Keratinocyte (primary cell): ENCODE results near the gene RPL27A. TPM values are rescaled to one million over a fixed set of nuclear protein-coding genes. Genes with fewer than 3 reads are reported as not detected.

Experiments
- DNase-seq: peaks from one replicate; pipeline ENCODE4 v3.0.0-alpha.2; 2011; ENCODE audit warnings: low read depth, missing footprints, low spot score
- FAIRE-seq: peaks from 2 replicates; lab custom pipeline; 2011; peaks lifted over from hg19 to GRCh38; lab: Jason Lieb, UNC
- H2AFZ ChIP-seq: 2 replicates; pipeline ENCODE4 v1.6.0; 2012; ENCODE audit warnings: low read length, control low read depth, inconsistent platforms; ENCODE audit not compliant: control insufficient read depth
- H3K27ac ChIP-seq: 2 replicates; pipeline ENCODE4 v1.5.1; 2011; ENCODE audit warnings: low read length; ENCODE audit not compliant: control insufficient read depth, insufficient read depth
- H3K27me3 ChIP-seq: 3 replicates; pipeline ENCODE4 v1.6.0; 2011; ENCODE audit warnings: low read length; ENCODE audit not compliant: control insufficient read depth, insufficient read depth; ENCODE audit errors: extremely low read depth
- H3K36me3 ChIP-seq, 2 experiments: 2 replicates in 1 of 2; 3 replicates in 1 of 2; pipeline ENCODE4 v1.5.1; 2011; ENCODE audit warnings: low read length in 2 of 2, mild to moderate bottlenecking in 1 of 2; ENCODE audit not compliant: control insufficient read depth in 2 of 2, insufficient read depth in 2 of 2; ENCODE audit errors: extremely low read depth in 1 of 2
- H3K4me1 ChIP-seq: 3 replicates; pipeline ENCODE4 v1.5.1; 2011; ENCODE audit warnings: low read length; ENCODE audit not compliant: control insufficient read depth, insufficient read depth; ENCODE audit errors: extremely low read depth
- H3K4me2 ChIP-seq: 3 replicates; pipeline ENCODE4 v1.6.0; 2011; ENCODE audit warnings: low read depth, low read length; ENCODE audit not compliant: control insufficient read depth, insufficient read depth; ENCODE audit errors: extremely low read depth
- H3K4me3 ChIP-seq, 3 experiments: fragments of 200-600 bp in 1 of 3; sonication (generic) in 1 of 3; 2 replicates in 2 of 3; 3 replicates in 1 of 3; pipeline ENCODE4 v1.5.1; 2011 to 2016; ENCODE audit warnings: low read length in 3 of 3, mild to moderate bottlenecking in 3 of 3, control low read depth in 2 of 3, inconsistent platforms in 1 of 3, low read depth in 1 of 3, mixed read lengths in 1 of 3, mixed run types in 1 of 3, moderate library complexity in 1 of 3; ENCODE audit not compliant: control insufficient read depth in 2 of 3, insufficient read depth in 2 of 3; ENCODE audit errors: extremely low read depth in 1 of 3
- H3K79me2 ChIP-seq: 2 replicates; pipeline ENCODE4 v1.6.0; 2012; ENCODE audit warnings: low read length; ENCODE audit not compliant: control insufficient read depth, insufficient read depth
- H3K9ac ChIP-seq: 3 replicates; pipeline ENCODE4 v1.6.0; 2011; ENCODE audit warnings: low read length; ENCODE audit not compliant: control insufficient read depth, insufficient read depth; ENCODE audit errors: extremely low read depth
- H3K9me1 ChIP-seq: 3 replicates; pipeline ENCODE4 v1.6.0; 2011; ENCODE audit warnings: low read length; ENCODE audit not compliant: control insufficient read depth, insufficient read depth; ENCODE audit errors: extremely low read depth
- H3K9me3 ChIP-seq: 2 replicates; pipeline ENCODE4 v1.5.1; 2012; ENCODE audit warnings: low read depth, low read length; ENCODE audit not compliant: control insufficient read depth
- H4K20me1 ChIP-seq: 3 replicates; pipeline ENCODE4 v1.6.0; 2011; ENCODE audit warnings: low read length; ENCODE audit not compliant: control insufficient read depth, insufficient read depth; ENCODE audit errors: extremely low read depth
- EZH2 ChIP-seq: IDR thresholded peaks from one replicate; pipeline ENCODE4 v1.6.1; 2012; ENCODE audit warnings: inconsistent platforms, mild to moderate bottlenecking, low read length, moderate library complexity
- dilution Hi-C: fragments of 300-500 bp; cut with MboI; formaldehyde crosslinking; loops from one replicate; pipeline ENCODE4 v1.7.0; 2020; ENCODE audit warnings: low sequenced_read_pairs; ENCODE audit not compliant: extremely low pct_ligation_motif_present
- polyA plus RNA-seq, 5 experiments: library from polyadenylated mRNA; depleted of rRNA in 3 of 5; stranded (reverse) in 3 of 5; stranded (forward) in 1 of 5; unstranded in 1 of 5; fragments of >200 nt; gene quantifications; 1 replicate in 1 of 5; 2 replicates in 3 of 5; 3 replicates in 1 of 5; pipeline versions ENCODE4 v1.2.1 to v1.2.3, GENCODE V29; 2011 to 2012; ENCODE audit warnings: missing spikeins in 2 of 5, low read depth in 1 of 5, low replicate concordance in 1 of 5
- TF ChIP-seq, protein P1 (sequence below), 3 experiments: IDR thresholded peaks in 1 of 3; conservative IDR thresholded peaks in 1 of 3; optimal IDR thresholded peaks in 1 of 3; 2 replicates in 2 of 3; 3 replicates in 1 of 3; pipeline versions ENCODE3 to v1.5.1; 2011; ENCODE audit warnings: low read length in 3 of 3, mild to moderate bottlenecking in 3 of 3, moderate library complexity in 2 of 3, control low read depth in 1 of 3, inconsistent platforms in 1 of 3; ENCODE audit not compliant: insufficient read depth in 2 of 3; ENCODE audit errors: extremely low read depth in 1 of 3

RPL27A gene
- polyA plus RNA-seq, 1 donor (not counting 4 experiments of a cell fraction or from before 2014, with no cell fraction given), result 1,483 TPM

DNA sequence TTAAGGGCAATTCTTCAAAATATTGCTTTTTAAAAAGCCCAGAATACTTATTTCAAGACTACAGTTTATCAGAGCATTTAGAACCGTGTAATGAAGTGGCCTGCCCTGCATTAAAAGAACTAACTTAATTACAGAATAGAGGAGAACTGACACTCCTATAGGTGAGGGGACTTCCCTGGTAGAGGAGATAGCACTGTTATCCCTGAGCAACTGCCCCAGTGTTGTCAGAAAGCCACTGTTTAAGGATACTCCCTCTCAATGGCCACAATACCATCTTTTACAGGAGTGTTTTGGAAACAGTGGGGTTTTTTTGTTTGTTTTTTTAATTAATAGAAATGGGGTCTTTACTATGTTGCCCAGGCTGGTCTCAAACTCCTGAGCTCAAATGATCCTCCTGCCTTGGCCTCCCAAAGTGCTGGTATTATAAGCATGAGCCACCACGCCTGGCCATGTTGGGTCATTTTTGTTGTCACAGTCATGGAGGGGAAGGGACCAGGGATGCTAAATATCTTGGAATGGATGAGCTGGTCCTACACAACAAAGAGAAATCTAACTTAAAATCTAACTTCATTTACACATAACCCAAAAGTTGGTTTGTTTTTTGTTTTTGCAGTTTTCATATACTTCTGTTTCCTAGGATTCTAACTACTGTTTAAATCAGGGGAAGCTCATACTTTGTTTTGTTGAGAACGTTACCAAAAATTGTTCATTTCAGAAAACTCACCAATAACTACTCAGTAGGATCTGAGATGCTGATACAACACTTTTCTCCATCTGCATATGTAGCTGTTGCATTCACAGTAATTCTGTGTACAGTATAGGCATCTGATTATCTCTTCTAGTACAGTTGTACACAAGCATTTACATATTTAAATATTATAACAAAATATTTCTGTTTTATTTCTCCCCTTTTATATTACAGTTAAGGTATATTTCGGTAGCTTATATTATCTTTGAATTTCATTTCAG lies 8.1 kb downstream of the RPL27A start:
- dilution Hi-C loops, result no loop called here
- Histone ChIP-seq H2AFZ (no peak overlapping the region), H3K27ac (no peak overlapping the region), H3K9ac (no peak overlapping the region), H3K9me1 (no peaks in the 10 kb centered on the region), H3K4me2 (no peak overlapping the region), H3K4me3 (no peak overlapping the region), H3K79me2 (peaks cover 8% of the 10 kb centered on the region), H4K20me1 (no peaks in the 10 kb centered on the region), H3K27me3 (no peaks in the 10 kb centered on the region), H3K4me1 (peaks cover 42% of the 10 kb centered on the region), H3K9me3 (no peaks in the 10 kb centered on the region), H3K36me3 (peaks cover 36 to 37% of the 10 kb centered on the region in 2 experiments)
- no peak for TF ChIP-seq EZH2
- TF ChIP-seq, protein P1, sequence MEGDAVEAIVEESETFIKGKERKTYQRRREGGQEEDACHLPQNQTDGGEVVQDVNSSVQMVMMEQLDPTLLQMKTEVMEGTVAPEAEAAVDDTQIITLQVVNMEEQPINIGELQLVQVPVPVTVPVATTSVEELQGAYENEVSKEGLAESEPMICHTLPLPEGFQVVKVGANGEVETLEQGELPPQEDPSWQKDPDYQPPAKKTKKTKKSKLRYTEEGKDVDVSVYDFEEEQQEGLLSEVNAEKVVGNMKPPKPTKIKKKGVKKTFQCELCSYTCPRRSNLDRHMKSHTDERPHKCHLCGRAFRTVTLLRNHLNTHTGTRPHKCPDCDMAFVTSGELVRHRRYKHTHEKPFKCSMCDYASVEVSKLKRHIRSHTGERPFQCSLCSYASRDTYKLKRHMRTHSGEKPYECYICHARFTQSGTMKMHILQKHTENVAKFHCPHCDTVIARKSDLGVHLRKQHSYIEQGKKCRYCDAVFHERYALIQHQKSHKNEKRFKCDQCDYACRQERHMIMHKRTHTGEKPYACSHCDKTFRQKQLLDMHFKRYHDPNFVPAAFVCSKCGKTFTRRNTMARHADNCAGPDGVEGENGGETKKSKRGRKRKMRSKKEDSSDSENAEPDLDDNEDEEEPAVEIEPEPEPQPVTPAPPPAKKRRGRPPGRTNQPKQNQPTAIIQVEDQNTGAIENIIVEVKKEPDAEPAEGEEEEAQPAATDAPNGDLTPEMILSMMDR (optimal IDR thresholded peaks at IDR 0.05 in 1 of 3, IDR thresholded peaks at IDR 0.05 in 1 of 3, conservative IDR thresholded peaks at IDR 0.05 in 1 of 3; ENCODE audit: extremely low read depth in 1 of 3, insufficient read depth in 2 of 3, low read length in 3 of 3), result no peak
- DNase-seq (no peak), FAIRE-seq (no peak)

DNA sequence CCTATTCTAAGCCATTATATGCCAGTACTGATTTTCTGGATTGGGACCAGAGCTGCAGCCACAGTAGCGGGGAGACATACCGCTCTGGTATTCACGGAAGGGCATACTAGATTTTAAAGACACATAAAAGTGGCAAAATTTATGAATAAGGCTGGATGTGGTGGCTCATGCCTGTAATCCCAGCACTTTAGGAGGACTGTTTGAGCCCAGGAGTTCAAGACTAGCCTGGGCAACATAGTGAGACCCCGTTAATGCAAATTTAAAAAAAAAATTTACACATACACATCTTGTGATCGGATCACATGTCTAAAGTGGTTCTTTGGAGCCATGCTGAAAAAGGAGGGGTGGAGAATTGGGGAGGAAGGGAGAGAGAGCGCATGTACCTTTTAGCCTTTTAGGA lies 9.0 kb downstream of the RPL27A start:
- H3K4me3 ChIP-seq, result no peak overlapping the region
- no peak overlapping the region for H3K9ac ChIP-seq
- FAIRE-seq, result no peak
- H3K79me2 ChIP-seq, result peaks cover 6% of the 10 kb centered on the region
- no peaks in the 10 kb centered on the region for H4K20me1 ChIP-seq
- H3K27ac ChIP-seq, result no peak overlapping the region
- H2AFZ ChIP-seq, result no peak overlapping the region
- no peak overlapping the region for H3K4me2 ChIP-seq
- DNase-seq, result no peak
- no peaks in the 10 kb centered on the region for H3K9me3 ChIP-seq
- H3K36me3 ChIP-seq, result peaks cover 36% of the 10 kb centered on the region in 2 experiments
- H3K4me1 ChIP-seq, result peaks cover 38% of the 10 kb centered on the region
- H3K27me3 ChIP-seq, result no peaks in the 10 kb centered on the region
- H3K9me1 ChIP-seq, result no peaks in the 10 kb centered on the region
- dilution Hi-C loops, result no loop called here
- no peak for TF ChIP-seq EZH2
- TF ChIP-seq, protein P1 (optimal IDR thresholded peaks at IDR 0.05 in 1 of 3, IDR thresholded peaks at IDR 0.05 in 1 of 3, conservative IDR thresholded peaks at IDR 0.05 in 1 of 3; ENCODE audit: extremely low read depth in 1 of 3, insufficient read depth in 2 of 3, low read length in 3 of 3), result no peak
